A673 (cell line): ENCODE measurements around the gene CDC37. TPM values are rescaled to one million over a fixed set of nuclear protein-coding genes. Genes with fewer than 3 reads are reported as not detected.
"Not testable (repeated sequence)": the region's sequence is repeated elsewhere in the genome, so short reads cannot be mapped to it uniquely, and the experiment has no call there.

ENCODE experiments used
- BruUV-seq: library from RNA; stranded (reverse); fragments of 400-500 nt; replicated peaks from 2 replicates; lab custom pipeline; 2021; lab: Mats Ljungman, UMichigan
- CTCF ChIA-PET: fragments of 300-600 bp; sonication (Branson Sonifier 250); formaldehyde crosslinking; loops from one replicate; lab custom pipeline; 2022; ENCODE audit warnings: antibody characterized with exemption; lab: Charles Lee
- POLR2A ChIA-PET: fragments of 300-600 bp; sonication (Branson Sonifier 250); formaldehyde crosslinking; loops from one replicate; lab custom pipeline; 2022; ENCODE audit warnings: antibody characterized with exemption; ENCODE audit not compliant: low non-redundant PET; lab: Charles Lee
- DNase-seq: peaks from one replicate; pipeline ENCODE4 v3.0.0-alpha.2; 2015; ENCODE audit warnings: low spot score
- H3K27ac ChIP-seq: fragments of 200-600 bp; sonication (generic); 2 replicates; pipeline ENCODE4 v1.5.1; 2016; ENCODE audit warnings: mixed run types, low read depth, mild to moderate bottlenecking, mixed read lengths, antibody characterized with exemption, low read length; ENCODE audit not compliant: poor library complexity, severe bottlenecking
- H3K27me3 ChIP-seq: fragments of 200-600 bp; sonication (generic); replicated peaks from 2 replicates; pipeline ENCODE4 v1.6.1; 2017; ENCODE audit warnings: mixed run types, low read depth, mild to moderate bottlenecking, mixed read lengths, antibody characterized with exemption, low read length; ENCODE audit not compliant: insufficient read depth, poor library complexity
- H3K36me3 ChIP-seq: fragments of 200-600 bp; sonication (generic); 2 replicates; pipeline ENCODE4 v1.6.1; 2016; ENCODE audit warnings: mixed run types, mild to moderate bottlenecking, mixed read lengths, antibody characterized with exemption, low read length; ENCODE audit not compliant: insufficient read depth, poor library complexity, severe bottlenecking
- H3K4me1 ChIP-seq: fragments of 200-600 bp; sonication (generic); 2 replicates; pipeline ENCODE4 v1.6.1; 2017; ENCODE audit warnings: mixed run types, mild to moderate bottlenecking, mixed read lengths, antibody characterized with exemption, low read length; ENCODE audit not compliant: insufficient read depth, poor library complexity, severe bottlenecking
- H3K4me3 ChIP-seq: fragments of 200-600 bp; sonication (generic); 2 replicates; pipeline ENCODE4 v1.5.1; 2016; ENCODE audit warnings: low read depth, mixed run types, mild to moderate bottlenecking, mixed read lengths, low read length; ENCODE audit not compliant: poor library complexity, severe bottlenecking
- H3K9me3 ChIP-seq: fragments of 200-600 bp; sonication (generic); 2 replicates; pipeline ENCODE4 v1.6.1; 2016; ENCODE audit warnings: mixed run types, low read depth, mild to moderate bottlenecking, mixed read lengths, antibody characterized with exemption, low read length; ENCODE audit not compliant: poor library complexity, severe bottlenecking
- EZH2 ChIP-seq: fragments of 200-600 bp; sonication (generic); IDR thresholded peaks from 2 replicates; pipeline ENCODE4 v1.6.1; 2017; ENCODE audit warnings: borderline replicate concordance, low read depth, mild to moderate bottlenecking, mixed read lengths, antibody characterized with exemption, low read length; ENCODE audit not compliant: poor library complexity, severe bottlenecking
- intact Hi-C: fragments of 100-400 bp; cut with micrococcal nuclease; formaldehyde crosslinking; loops from one replicate; pipeline ENCODE4 v1.10.0; 2022; ENCODE audit not compliant: unreplicated experiment
- total RNA-seq: library from RNA; stranded (reverse); gene quantifications from 2 replicates; pipeline ENCODE4 v1.2.3, GENCODE V29; 2021
- TF ChIP-seq, protein P1 (sequence below): fragments of 300-800, 200-600 bp; sonication (generic); conservative IDR thresholded peaks from 2 replicates; pipeline ENCODE4 v1.5.1; 2017; ENCODE audit warnings: low read depth, mild to moderate bottlenecking, antibody characterized with exemption, low read length, moderate library complexity, mixed read lengths

The CDC37 gene
- total RNA-seq, 1 experiment from 2014 or later, result 288 TPM

DNA sequence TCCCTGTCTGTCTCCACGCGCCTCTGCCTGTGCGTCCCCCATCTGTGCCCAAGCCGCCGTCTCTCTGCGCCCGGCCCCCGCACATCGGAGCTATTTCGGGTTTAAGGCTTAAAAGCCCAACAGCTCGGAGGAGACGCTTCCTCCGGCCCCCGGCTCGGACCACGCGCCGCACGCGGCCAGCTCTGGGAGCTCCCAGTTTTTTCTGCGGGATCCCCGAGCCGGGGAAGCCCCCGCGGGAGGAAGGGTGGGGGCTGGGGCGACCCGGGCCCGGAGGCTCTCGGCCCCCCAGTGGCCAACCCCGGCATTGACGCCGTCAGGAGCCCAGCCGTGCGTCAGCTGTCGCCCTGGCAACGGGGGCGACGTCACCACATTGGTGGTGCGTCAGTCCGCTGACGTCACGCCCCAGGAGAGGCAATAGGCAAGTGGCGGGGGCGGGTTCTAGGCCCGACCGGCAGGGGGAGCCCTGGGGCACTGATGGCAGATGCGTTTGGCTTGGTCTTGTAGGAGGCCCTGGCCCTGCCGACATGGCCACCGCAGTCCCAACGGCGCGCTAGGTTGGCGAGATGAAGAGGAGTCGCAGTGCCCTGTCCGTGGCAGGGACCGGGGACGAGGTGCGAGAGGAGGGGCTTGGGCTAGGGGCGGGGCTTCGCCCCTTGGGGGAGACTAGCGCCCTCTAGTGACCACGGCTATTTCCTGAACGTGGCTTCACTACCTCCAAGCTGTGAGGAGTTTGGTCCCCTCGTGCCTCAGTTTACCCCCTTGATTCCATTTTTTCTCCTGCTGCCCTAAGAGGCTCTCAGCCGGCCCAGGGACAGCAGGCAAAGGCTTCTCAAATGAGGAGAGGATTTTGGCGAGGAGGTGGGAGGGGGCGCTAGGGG is 13.3 kb upstream of the CDC37 start:
- Histone ChIP-seq H3K9me3 (no peaks in the 10 kb centered on the region), H3K27ac (peak overlapping the region; percentile 77), H3K27me3 (no peaks in the 10 kb centered on the region), H3K4me3 (peak overlapping the region; percentile 54), H3K36me3 (no peaks in the 10 kb centered on the region), H3K4me1 (peaks cover 27% of the 10 kb centered on the region)
- peak; percentile 92 for DNase-seq
- ChIA-PET CTCF (interaction anchor here (0.6 to 3.6 kb wide), 8 partner anchors 11 to 480 kb away, joined by 3 to 34 read pairs (median 4); partner anchors contain the start of genes CDC37, ICAM5, KRI1 and OLFM2), POLR2A (no interaction called here)
- intact Hi-C loops, result loop anchor here (5.0 kb wide), 1 partner anchor 151 kb away; the partner anchor contains the start of genes CDKN2D and KRI1
- BruUV-seq, result no TSS peak
- TF ChIP-seq, protein P1, sequence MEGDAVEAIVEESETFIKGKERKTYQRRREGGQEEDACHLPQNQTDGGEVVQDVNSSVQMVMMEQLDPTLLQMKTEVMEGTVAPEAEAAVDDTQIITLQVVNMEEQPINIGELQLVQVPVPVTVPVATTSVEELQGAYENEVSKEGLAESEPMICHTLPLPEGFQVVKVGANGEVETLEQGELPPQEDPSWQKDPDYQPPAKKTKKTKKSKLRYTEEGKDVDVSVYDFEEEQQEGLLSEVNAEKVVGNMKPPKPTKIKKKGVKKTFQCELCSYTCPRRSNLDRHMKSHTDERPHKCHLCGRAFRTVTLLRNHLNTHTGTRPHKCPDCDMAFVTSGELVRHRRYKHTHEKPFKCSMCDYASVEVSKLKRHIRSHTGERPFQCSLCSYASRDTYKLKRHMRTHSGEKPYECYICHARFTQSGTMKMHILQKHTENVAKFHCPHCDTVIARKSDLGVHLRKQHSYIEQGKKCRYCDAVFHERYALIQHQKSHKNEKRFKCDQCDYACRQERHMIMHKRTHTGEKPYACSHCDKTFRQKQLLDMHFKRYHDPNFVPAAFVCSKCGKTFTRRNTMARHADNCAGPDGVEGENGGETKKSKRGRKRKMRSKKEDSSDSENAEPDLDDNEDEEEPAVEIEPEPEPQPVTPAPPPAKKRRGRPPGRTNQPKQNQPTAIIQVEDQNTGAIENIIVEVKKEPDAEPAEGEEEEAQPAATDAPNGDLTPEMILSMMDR, result peak; percentile 86
- TF ChIP-seq EZH2, result no peak

DNA sequence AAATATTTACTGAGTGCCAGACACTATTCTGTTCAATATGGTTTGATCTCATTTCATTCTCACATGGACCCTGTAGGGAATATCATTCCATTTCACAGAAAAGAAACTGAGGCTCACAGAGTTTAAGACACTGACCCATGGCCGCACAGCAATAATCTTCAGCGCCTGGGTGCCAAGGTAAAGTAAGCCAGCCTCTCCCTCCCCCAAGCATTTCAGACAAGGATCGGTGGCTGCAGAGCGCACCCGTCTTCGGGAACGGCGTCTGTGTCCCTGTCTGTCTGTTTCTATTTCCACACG is 12.7 kb upstream of the CDC37 start:
- ChIA-PET CTCF (interaction anchor here (0.6 to 3.6 kb wide), 7 partner anchors 11 to 479 kb away, joined by 3 to 34 read pairs (median 4); partner anchors contain the start of genes CDC37, ICAM5, KRI1 and OLFM2), POLR2A (no interaction called here)
- peaks cover 21% of the 10 kb centered on the region for H3K4me1 ChIP-seq
- no peaks in the 10 kb centered on the region for H3K9me3 ChIP-seq
- no peaks in the 10 kb centered on the region for H3K36me3 ChIP-seq
- H3K27ac ChIP-seq, result peak overlapping the region; percentile 77
- intact Hi-C loops, result loop anchor here (5.0 kb wide), 1 partner anchor 151 kb away; the partner anchor contains the start of genes CDKN2D and KRI1
- no TSS peak for BruUV-seq
- DNase-seq, result no peak
- TF ChIP-seq, protein P1, result no peak
- TF ChIP-seq EZH2, result no peak
- H3K27me3 ChIP-seq, result no peaks in the 10 kb centered on the region
- peak overlapping the region; percentile 54 for H3K4me3 ChIP-seq

DNA sequence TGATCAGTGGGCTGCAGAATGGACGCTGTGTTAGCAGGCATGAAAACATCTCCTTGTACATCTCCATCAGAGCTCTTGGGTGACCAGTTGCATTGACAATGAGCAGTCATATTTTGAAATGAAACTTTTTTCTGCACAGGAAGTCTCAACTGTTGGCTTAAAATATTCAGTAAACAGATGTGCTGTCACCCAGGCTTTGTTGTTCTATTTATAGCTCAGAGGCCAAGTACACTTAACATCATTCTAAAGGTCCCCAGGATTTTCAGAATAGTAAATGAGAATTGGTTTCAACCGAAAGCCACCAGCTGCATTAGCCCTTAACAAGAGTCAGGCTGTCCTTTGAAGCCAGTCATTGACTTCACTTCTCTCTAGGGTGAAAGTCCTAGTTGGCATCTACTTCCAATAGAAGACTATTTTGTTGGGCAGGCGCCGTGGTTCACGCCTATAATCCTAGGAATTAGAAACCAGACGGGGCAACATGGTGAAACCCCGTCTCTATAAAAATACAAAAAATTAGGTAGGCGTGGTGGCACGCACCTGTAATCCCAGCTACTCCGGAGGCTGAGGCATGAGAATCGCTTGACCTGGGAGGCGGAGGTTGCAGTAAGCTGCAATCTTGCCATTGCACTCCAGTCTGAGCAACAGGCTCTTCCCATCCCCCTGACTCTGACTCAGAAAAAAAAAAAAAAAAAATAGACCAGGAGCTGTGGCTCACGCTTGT is 9.1 kb upstream of the CDC37 start:
- Histone ChIP-seq H3K9me3 (no peaks in the 10 kb centered on the region), H3K4me1 (peaks cover 18% of the 10 kb centered on the region), H3K36me3 (no peaks in the 10 kb centered on the region), H3K27me3 (no peaks in the 10 kb centered on the region), H3K27ac (no peak overlapping the region), H3K4me3 (no peak overlapping the region)
- intact Hi-C loops, result no loop called here
- BruUV-seq, result no TSS peak
- peak; percentile 57 for DNase-seq
- ChIA-PET CTCF (interaction anchor here (0.6 to 1.5 kb wide), 2 partner anchors 9 to 180 kb away, joined by 5 to 6 read pairs; partner anchors contain the start of gene CDC37), POLR2A (interaction anchor here (0.6 kb wide), 1 partner anchor 839 kb away, joined by 3 read pairs; no protein-coding TSS in a partner anchor)
- TF ChIP-seq EZH2, result no peak
- TF ChIP-seq, protein P1, result no peak

DNA sequence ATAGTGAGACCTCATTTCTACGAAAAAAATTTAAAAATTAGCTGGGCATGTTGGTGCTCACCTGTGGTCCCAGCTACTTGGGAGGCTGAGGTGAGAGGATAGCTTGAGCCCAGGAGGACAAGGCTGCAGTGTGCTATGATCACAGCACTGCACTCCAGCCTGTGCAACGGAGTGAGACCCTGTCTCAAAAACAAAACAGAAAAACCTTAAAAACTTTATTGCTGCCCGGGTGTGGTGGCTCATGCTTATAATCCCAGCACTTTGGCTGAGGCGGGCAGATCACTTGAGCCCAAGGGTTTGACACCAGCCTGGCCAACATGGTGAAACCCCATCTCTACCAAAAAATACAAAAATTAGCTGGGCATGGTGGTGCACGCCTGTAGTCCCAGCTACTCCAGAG is 7.9 kb upstream of the CDC37 start:
- CTCF ChIA-PET, H3K36me3 ChIP-seq, intact Hi-C loops, POLR2A ChIA-PET, H3K4me3 ChIP-seq, H3K9me3 ChIP-seq, DNase-seq, H3K27me3 ChIP-seq, H3K27ac ChIP-seq, BruUV-seq: not testable (repeated sequence)
- peaks cover 18% of the 10 kb centered on the region for H3K4me1 ChIP-seq
